Lower leg skin (tissue), 3 donors: ENCODE data around the gene NLK.
"Not testable (repeated sequence)": the region's sequence is repeated elsewhere in the genome, so short reads cannot be mapped to it uniquely, and the experiment has no call there.

Experiments
- POLR2A ChIP-seq, 2 donors: fragments of 450-650 bp; IDR thresholded peaks; one replicate each; pipeline ENCODE4 v1.6.1; 2016 to 2017; ENCODE audit warnings: antibody characterized with exemption in 2 of 2, mild to moderate bottlenecking in 1 of 2, moderate library complexity in 1 of 2
- TF ChIP-seq, protein P1 (sequence below), 3 donors: fragments of 450-650 bp; IDR thresholded peaks; one replicate each; pipeline ENCODE4 v1.5.1; 2016; ENCODE audit warnings: antibody characterized with exemption in 3 of 3, mild to moderate bottlenecking in 3 of 3, moderate library complexity in 2 of 3

DNA sequence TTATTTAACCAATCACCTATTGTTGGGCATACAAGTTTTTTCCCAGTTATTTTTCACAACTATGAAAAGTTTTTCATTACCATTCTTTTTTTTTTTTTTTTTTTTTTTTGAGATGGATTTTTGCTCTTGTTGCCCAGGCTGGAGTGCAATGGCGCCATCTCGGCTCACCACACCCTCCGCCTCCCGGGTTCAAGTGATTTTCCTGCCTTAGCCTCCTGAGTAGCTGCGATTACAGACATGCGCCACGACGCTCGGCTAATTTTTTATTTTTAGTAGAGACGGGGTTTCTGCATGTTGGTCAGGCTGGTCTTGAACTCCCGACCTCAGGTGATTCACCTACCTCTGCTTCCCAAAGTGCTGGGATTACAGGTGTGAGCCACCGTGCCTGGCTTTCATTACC is 56.1 kb downstream of the NLK start:
- TF ChIP-seq, protein P1, sequence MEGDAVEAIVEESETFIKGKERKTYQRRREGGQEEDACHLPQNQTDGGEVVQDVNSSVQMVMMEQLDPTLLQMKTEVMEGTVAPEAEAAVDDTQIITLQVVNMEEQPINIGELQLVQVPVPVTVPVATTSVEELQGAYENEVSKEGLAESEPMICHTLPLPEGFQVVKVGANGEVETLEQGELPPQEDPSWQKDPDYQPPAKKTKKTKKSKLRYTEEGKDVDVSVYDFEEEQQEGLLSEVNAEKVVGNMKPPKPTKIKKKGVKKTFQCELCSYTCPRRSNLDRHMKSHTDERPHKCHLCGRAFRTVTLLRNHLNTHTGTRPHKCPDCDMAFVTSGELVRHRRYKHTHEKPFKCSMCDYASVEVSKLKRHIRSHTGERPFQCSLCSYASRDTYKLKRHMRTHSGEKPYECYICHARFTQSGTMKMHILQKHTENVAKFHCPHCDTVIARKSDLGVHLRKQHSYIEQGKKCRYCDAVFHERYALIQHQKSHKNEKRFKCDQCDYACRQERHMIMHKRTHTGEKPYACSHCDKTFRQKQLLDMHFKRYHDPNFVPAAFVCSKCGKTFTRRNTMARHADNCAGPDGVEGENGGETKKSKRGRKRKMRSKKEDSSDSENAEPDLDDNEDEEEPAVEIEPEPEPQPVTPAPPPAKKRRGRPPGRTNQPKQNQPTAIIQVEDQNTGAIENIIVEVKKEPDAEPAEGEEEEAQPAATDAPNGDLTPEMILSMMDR (IDR thresholded peaks at IDR 0.05): not testable (repeated sequence)
- TF ChIP-seq POLR2A (IDR thresholded peaks at IDR 0.05): not testable (repeated sequence)
